GM12891 (cell line): Measurements from ENCODE around the gene NRP2.

ENCODE experiments used
- DNase-seq: peaks from one replicate; pipeline ENCODE4 v3.0.0; 2011; ENCODE audit warnings: low spot score; ENCODE audit not compliant: insufficient read length
- FAIRE-seq: peaks from 2 replicates; lab custom pipeline; 2011; peaks lifted over from hg19 to GRCh38; lab: Jason Lieb, UNC
- PAX5 ChIP-seq: IDR thresholded peaks from 2 replicates; pipeline ENCODE4 v1.6.1; 2011; ENCODE audit warnings: low read length, moderate library complexity, mild to moderate bottlenecking; ENCODE audit not compliant: insufficient read depth, severe bottlenecking
- POLR2A ChIP-seq: IDR thresholded peaks from 2 replicates; pipeline ENCODE4 v1.6.1; 2011; ENCODE audit warnings: low read depth, low read length, control low read depth
- POLR2AphosphoS5 ChIP-seq: IDR thresholded peaks from 2 replicates; pipeline ENCODE4 v1.6.1; 2011; ENCODE audit warnings: low read depth, low read length, control low read depth
- POU2F2 ChIP-seq: IDR thresholded peaks from 2 replicates; pipeline ENCODE4 v1.6.1; 2011; ENCODE audit warnings: low read depth, mild to moderate bottlenecking, control low read depth, low read length, moderate library complexity
- SPI1 ChIP-seq: IDR thresholded peaks from 2 replicates; pipeline ENCODE4 v1.6.1; 2011; ENCODE audit warnings: low read depth, low read length, control low read depth
- TAF1 ChIP-seq: IDR thresholded peaks from 2 replicates; pipeline ENCODE4 v1.6.1; 2011; ENCODE audit warnings: low read depth, low read length, control low read depth

The NRP2 gene

GRCh38 chr2:205726506-205726905 is 44.2 kb downstream of the NRP2 start:
- DNase-seq (no peak), FAIRE-seq (no peak)
- TF ChIP-seq POU2F2 (no peak), POLR2AphosphoS5 (no peak), SPI1 (no peak), PAX5 (no peak)

- FAIRE-seq (no peak), DNase-seq (no peak)
- no peak for TF ChIP-seq POLR2A
Observed at GRCh38 chr2:205727174-205727573, 44.9 kb downstream of the NRP2 start.

- DNase-seq (no peak), FAIRE-seq (no peak)
- TF ChIP-seq POU2F2 = no peak
- no peak for TF ChIP-seq TAF1
- TF ChIP-seq PAX5 = no peak
- TF ChIP-seq SPI1 = no peak
- no peak for TF ChIP-seq POLR2A
- TF ChIP-seq POLR2AphosphoS5 = no peak
Observed at GRCh38 chr2:205728366-205728765, 46.1 kb downstream of the NRP2 start.

GRCh38 chr2:205730191-205730590 is 47.9 kb downstream of the NRP2 start:
- no peak for FAIRE-seq
- DNase-seq = no peak
- TF ChIP-seq POLR2AphosphoS5 = no peak
- TF ChIP-seq POU2F2 = no peak
- no peak for TF ChIP-seq TAF1
- TF ChIP-seq POLR2A = no peak
- no peak for TF ChIP-seq PAX5
- no peak for TF ChIP-seq SPI1

GRCh38 chr2:205730701-205731582 is 48.6 kb downstream of the NRP2 start:
- DNase-seq (no peak), FAIRE-seq (no peak)

GRCh38 chr2:205731583-205731981 is 49.3 kb downstream of the NRP2 start:
- no peak for FAIRE-seq
- TF ChIP-seq POU2F2 = no peak
- no peak for TF ChIP-seq PAX5
- no peak for TF ChIP-seq POLR2AphosphoS5
- no peak; the same call in 1 of the 2 replicates for TF ChIP-seq SPI1
- no peak for TF ChIP-seq POLR2A
- no peak for TF ChIP-seq TAF1
- DNase-seq = no peak

More at GRCh38 chr2:205730701-205731582, 48.6 kb downstream of the NRP2 start:
- TF ChIP-seq POLR2AphosphoS5 (no peak), SPI1 (0 out of 2 replicates have a peak, but pooled peaks have one; percentile 26)

- DNase-seq (no peak), FAIRE-seq (no peak)
Observed at GRCh38 chr2:205732314-205732713, 50.0 kb downstream of the NRP2 start.

GRCh38 chr2:205733082-205733481 is 50.8 kb downstream of the NRP2 start:
- no peak for DNase-seq
- no peak for FAIRE-seq
- TF ChIP-seq TAF1 (no peak), POLR2A (no peak), POU2F2 (no peak), PAX5 (no peak), SPI1 (no peak), POLR2AphosphoS5 (no peak)

More at GRCh38 chr2:205732314-205732713, 50.0 kb downstream of the NRP2 start:
- no peak for TF ChIP-seq POLR2AphosphoS5
- no peak for TF ChIP-seq PAX5
- TF ChIP-seq TAF1 = no peak
- no peak for TF ChIP-seq POU2F2
- TF ChIP-seq SPI1 = no peak
- no peak for TF ChIP-seq POLR2A

GRCh38 chr2:205733648-205734047 is 51.3 kb downstream of the NRP2 start:
- TF ChIP-seq POU2F2 = no peak
- no peak for TF ChIP-seq POLR2A
- no peak for TF ChIP-seq PAX5
- no peak for TF ChIP-seq POLR2AphosphoS5
- DNase-seq = no peak
- FAIRE-seq = no peak

GRCh38 chr2:205734436-205735037 is 52.2 kb downstream of the NRP2 start:
- FAIRE-seq = no peak
- TF ChIP-seq SPI1 (no peak), POU2F2 (no peak), POLR2AphosphoS5 (no peak), POLR2A (no peak), PAX5 (no peak), TAF1 (no peak)
- no peak for DNase-seq
